ENCODE results near the gene RCBTB2.

RCBTB2 gene

GRCh38 chr13:48449656-48450055 lies 83.2 kb downstream of the RCBTB2 start:
- H3K4me1 Mint-ChIP-seq: no peaks in the 10 kb centered on the region

GRCh38 chr13:48448959-48449614 lies 83.8 kb downstream of the RCBTB2 start:
- H3K4me1 Mint-ChIP-seq: no peaks in the 10 kb centered on the region
- H3K9me3 Mint-ChIP-seq: peaks cover 17% of the 10 kb centered on the region

More at GRCh38 chr13:48449656-48450055, 83.2 kb downstream of the RCBTB2 start:
- peaks cover 17% of the 10 kb centered on the region for H3K9me3 Mint-ChIP-seq
- no peaks in the 10 kb centered on the region for H3K27me3 Mint-ChIP-seq (ENCODE audit: low read depth)
- TF ChIP-seq CTCF (IDR thresholded peaks at IDR 0.05; ENCODE audit: unreplicated experiment in 3 of 3): no peak
- H3K4me3 Mint-ChIP-seq: no peak overlapping the region
- H3K27ac Mint-ChIP-seq: no peak overlapping the region
- H3K36me3 Mint-ChIP-seq (ENCODE audit: low read depth): peaks cover 35% of the 10 kb centered on the region

GRCh38 chr13:48448285-48448958 lies 84.5 kb downstream of the RCBTB2 start:
- Mint-ChIP-seq H3K4me1 (no peaks in the 10 kb centered on the region), H3K36me3 (ENCODE audit: low read depth) (peaks cover 34% of the 10 kb centered on the region), H3K4me3 (no peak overlapping the region), H3K27ac (no peak overlapping the region), H3K27me3 (ENCODE audit: low read depth) (no peaks in the 10 kb centered on the region), H3K9me3 (peaks cover 17% of the 10 kb centered on the region)
- no peak for TF ChIP-seq CTCF (IDR thresholded peaks at IDR 0.05; ENCODE audit: unreplicated experiment in 3 of 3)

More at GRCh38 chr13:48448959-48449614, 83.8 kb downstream of the RCBTB2 start:
- TF ChIP-seq CTCF (IDR thresholded peaks at IDR 0.05; ENCODE audit: unreplicated experiment in 3 of 3): no peak
- Mint-ChIP-seq H3K4me3 (no peak overlapping the region), H3K27me3 (ENCODE audit: low read depth) (no peaks in the 10 kb centered on the region), H3K27ac (no peak overlapping the region), H3K36me3 (ENCODE audit: low read depth) (peaks cover 37% of the 10 kb centered on the region)

- H3K36me3 Mint-ChIP-seq (ENCODE audit: low read depth): peaks cover 18% of the 10 kb centered on the region
- H3K27ac Mint-ChIP-seq: no peak overlapping the region
- peaks cover 11% of the 10 kb centered on the region for H3K9me3 Mint-ChIP-seq
- no peaks in the 10 kb centered on the region for H3K4me1 Mint-ChIP-seq
- H3K4me3 Mint-ChIP-seq: no peak overlapping the region
- H3K27me3 Mint-ChIP-seq (ENCODE audit: low read depth): no peaks in the 10 kb centered on the region
- no peak for TF ChIP-seq CTCF (IDR thresholded peaks at IDR 0.05; ENCODE audit: unreplicated experiment in 3 of 3)
Measured at GRCh38 chr13:48446464-48446863, 86.4 kb downstream of the RCBTB2 start.

- H3K4me1 Mint-ChIP-seq: no peaks in the 10 kb centered on the region
- no peak overlapping the region for H3K27ac Mint-ChIP-seq
- no peak for TF ChIP-seq CTCF (IDR thresholded peaks at IDR 0.05; ENCODE audit: unreplicated experiment in 3 of 3)
- no peaks in the 10 kb centered on the region for H3K9me3 Mint-ChIP-seq
- H3K27me3 Mint-ChIP-seq (ENCODE audit: low read depth): no peaks in the 10 kb centered on the region
- no peak overlapping the region for H3K4me3 Mint-ChIP-seq
- peaks cover 5% of the 10 kb centered on the region for H3K36me3 Mint-ChIP-seq (ENCODE audit: low read depth)
Measured at GRCh38 chr13:48443442-48444208, 89.3 kb downstream of the RCBTB2 start.

Measured in nephron (organoid).